GM18508 (cell line): ENCODE results near the gene CTAGE9.
"Not testable (repeated sequence)": the region's sequence is repeated elsewhere in the genome, so short reads cannot be mapped to it uniquely, and the experiment has no call there.

ENCODE experiments used
- ATAC-seq: cut with Tn5 transposase; IDR thresholded peaks from one replicate; pipeline ENCODE4 v1.9.1; 2021; ENCODE audit warnings: moderate number of reproducible peaks; ENCODE audit not compliant: insufficient read depth, unreplicated experiment

Gene CTAGE9, protein sequence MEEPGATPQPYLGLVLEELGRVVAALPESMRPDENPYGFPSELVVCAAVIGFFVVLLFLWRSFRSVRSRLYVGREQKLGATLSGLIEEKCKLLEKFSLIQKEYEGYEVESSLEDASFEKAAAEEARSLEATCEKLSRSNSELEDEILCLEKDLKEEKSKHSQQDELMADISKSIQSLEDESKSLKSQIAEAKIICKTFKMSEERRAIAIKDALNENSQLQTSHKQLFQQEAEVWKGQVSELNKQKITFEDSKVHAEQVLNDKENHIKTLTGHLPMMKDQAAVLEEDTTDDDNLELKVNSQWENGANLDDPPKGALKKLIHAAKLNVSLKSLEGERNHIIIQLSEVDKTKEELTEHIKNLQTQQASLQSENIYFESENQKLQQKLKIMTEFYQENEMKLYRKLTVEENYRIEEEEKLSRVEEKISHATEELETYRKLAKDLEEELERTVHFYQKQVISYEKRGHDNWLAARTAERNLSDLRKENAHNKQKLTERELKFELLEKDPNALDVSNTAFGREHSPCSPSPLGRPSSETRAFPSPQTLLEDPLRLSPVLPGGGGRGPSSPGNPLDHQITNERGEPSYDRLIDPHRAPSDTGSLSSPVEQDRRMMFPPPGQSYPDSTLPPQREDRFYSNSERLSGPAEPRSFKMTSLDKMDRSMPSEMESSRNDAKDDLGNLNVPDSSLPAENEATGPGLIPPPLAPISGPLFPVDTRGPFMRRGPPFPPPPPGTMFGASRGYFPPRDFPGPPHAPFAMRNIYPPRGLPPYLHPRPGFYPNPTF

DNA sequence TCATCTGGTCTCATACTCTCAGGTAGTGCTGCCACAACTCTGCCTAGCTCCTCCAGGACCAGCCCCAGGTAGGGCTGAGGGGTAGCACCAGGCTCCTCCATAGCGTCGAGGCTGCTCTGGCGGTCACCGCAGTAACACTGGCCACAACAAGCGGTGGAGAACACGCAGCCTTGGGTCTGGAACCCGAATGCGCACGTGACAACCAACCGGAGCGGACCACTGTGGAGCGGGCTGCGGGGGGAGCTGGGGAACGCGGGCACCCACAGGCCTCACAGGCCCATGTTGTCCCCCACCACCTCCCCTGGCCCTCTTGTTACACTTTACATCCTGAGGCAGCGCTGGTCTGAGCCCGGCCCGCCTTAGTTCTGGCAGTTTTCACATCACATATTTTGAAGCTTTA, at the start of gene CTAGE9:
TSS of gene CTAGE9 (minus strand) at position 101 of the 400 bp plus-strand sequence. CDS start at position 101, 0 bp downstream.
- not testable (repeated sequence) for ATAC-seq

DNA sequence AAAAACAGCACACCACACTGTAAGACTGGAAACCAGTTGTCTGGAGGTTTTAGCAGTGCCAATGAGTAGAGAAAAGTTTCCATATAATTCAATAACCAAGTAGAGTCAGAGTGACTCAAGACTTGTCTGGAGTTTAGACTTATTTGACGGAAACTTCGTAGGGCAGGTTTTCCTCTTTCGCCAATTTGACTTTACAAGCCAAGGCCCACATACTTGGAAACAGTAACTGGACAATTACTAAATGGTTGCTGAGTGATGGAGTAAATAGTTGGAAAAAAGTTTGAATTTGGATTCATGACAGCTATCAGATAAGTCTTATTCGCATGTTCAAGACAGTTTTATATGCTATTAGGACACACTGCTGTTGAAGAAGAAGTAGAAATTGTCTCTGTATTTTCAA, 48.1 kb upstream of the CTAGE9 start:
- ATAC-seq, result no peak

DNA sequence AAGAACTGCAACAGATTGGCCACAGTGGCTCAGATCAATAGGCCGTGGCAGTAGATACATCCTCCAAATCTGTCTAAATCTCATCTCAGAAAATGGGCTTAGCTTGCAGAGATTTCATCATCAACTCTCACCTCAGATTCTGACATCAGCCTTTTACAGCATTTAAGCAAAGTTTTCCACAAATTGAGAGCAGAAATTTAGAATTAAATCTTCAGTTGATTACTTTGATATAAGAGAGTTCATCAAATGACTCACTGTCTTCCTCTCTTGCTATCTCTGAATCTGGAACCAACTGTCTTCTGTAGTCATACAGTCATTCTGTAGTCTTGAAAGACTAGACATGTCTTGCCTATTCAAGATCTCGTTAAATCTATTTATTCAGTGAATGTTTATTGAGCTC, 45.2 kb upstream of the CTAGE9 start:
- ATAC-seq, result no peak

DNA sequence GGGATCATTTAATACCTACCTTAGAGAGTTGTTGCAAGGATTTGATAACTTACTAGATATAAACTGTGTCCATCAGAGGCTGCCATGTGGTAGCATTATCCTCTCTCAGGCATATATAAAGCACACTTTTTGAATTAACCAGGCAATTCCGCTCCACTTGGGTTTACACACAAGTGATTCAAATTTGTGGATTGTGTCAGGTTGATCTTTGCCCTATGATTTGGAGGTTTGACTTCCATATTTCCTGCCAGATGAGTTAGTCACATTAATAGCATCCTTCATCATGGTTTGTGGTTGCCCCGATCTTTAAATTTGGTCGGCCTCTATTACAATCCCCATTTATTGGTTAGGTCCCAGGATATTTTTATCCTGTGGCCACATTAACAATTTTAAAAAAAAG, 44.8 kb upstream of the CTAGE9 start:
- ATAC-seq, result no peak

DNA sequence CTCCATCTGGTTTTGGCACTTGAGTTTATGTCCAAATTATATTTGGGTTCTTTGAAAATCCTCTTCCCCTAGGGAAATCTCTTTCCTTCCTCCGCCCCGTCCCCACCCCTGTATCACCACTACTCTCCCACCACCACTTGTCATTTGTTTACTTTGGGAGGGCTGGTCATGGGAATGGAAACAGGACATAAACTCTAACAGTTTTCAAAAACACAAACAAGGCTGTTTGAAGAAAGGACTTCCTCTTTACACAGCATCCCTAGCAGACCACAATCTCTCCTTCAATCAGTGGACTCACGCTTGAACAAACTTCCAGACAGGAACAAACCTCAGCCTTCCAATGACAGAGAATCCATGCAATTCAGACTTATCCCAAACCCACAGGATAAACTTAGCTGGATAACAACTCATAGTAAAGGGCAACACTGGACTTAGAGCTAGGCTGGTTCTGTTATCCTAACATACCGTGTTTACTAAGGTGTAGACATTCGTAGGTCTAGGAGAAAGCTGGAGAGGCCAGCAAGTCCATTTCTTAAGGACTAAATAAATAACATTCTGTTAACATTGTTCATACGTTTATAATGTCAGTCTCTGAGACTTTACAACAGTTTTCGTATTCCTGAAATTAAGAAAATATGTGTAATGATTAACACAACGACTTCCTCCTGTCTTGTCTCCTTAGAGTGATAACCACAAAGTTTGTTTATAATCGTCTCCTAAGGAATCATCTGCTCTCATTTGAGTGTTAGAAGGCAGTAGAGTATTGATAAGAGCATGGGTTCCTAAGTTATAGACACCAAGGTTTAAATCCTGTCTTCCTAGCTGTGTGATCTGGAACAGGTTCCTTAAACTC, 44.1 kb upstream of the CTAGE9 start:
- ATAC-seq, result no peak

DNA sequence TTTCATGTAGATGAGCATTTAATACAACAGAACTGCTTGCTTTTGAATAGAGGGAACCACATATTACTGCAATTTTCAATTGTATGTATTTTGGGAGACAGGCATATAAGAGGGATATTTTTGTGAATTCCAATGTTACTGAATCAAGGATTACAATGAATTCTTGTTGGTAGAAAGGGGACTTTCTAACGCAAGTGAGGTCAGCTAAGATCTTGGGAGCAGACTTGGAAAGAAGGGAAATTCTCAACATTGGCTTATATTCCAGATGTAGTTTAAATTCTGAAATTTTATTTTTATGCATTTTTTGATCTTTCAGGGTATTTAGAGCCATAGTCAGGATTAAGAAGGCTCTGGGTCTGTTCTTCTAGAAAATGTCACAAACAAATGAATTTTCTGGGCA, 43.3 kb upstream of the CTAGE9 start:
- ATAC-seq, result no peak

DNA sequence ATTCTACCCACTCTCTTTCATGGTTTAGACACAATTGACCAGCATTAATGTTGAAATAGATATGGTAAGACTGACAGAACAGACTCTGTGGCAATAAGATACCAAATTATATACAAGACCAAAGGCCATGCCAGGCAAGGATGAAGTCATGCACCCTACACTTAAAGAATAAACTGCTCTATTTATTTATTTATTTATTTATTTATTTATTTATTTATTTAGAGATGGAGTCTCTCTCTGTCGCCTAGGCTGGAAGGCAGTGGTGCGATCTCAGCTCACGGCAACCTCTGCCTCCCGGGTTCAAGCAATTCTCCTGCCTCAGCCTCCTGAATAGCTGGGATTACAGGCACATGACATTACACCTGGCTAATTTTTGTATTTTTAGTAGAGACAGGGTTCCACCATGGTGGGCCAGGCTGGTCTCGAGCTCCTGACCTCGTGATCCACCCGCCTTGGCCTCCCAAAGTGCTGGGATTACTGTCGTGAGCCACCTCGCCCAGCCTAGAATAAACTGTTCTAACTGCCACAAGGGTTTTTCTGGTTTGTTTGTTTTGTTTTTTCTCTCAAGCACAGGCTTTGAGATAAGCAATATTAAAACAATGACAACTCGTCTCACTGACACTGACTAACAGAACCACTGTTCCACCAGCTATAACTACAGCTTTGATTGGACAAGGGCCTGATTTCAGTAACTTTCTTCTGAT, 40.3 kb upstream of the CTAGE9 start:
- ATAC-seq, result not testable (repeated sequence)

DNA sequence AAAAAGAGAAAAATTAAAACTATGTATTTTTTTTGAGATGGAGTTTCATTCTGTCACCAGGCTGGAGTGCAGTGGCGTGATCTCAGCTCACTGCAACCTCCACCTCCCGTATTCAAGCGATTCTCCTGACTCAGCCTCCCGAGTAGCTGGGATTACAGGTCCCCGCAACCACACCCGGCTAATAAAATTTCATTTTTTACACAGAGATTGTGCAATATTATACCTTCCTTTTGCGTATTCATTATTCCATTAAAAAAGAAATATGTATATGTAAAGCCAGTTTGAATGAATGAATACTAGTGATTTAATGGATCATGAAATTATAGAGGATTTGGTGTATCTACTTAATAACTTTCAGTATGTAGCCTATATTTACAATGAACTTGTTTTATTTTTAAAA, 38.2 kb upstream of the CTAGE9 start:
- ATAC-seq, result no peak

DNA sequence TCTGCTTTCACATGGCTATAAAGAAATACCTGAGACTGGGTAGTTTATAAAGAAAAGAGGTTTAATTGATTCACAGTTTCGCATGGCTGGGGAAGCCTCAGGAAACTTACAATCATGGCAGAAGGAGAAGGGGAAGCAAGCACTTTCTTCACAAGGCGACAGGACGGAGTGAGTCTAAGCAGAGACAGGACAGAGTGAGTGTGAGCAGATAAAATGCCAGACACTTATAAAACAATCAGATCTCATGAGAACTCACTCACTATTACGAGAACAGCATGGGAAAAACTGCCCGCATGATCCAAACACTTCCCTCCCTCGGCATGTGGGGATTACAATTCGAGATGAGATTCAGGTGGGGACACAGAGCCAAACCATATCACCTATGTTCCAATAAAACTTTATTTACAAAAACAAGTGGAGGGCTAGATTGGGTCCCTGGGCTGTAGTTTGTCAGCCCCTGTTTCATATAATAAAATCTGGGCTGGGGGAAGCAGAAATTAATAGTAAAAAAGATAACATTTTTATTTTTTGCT, 37.1 kb upstream of the CTAGE9 start:
- ATAC-seq, result no peak

DNA sequence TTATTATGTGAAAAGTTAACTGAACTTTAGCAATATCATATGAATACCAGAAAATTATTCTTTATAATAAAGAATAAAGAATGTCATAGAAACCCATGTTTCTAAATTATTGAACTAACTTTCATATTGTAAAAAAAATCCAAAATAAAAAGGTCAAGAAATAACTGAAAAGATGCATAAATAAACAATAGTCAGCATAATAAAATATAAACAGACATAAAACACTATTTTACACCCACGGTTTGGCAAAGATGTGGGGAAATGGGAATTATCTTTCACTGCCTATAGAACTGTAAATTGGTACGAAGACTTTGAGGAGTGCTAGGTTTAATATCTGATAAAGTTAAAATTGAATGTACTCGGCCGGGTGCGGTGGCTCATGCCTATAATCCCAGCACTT, 34.7 kb upstream of the CTAGE9 start:
- ATAC-seq, result no peak

DNA sequence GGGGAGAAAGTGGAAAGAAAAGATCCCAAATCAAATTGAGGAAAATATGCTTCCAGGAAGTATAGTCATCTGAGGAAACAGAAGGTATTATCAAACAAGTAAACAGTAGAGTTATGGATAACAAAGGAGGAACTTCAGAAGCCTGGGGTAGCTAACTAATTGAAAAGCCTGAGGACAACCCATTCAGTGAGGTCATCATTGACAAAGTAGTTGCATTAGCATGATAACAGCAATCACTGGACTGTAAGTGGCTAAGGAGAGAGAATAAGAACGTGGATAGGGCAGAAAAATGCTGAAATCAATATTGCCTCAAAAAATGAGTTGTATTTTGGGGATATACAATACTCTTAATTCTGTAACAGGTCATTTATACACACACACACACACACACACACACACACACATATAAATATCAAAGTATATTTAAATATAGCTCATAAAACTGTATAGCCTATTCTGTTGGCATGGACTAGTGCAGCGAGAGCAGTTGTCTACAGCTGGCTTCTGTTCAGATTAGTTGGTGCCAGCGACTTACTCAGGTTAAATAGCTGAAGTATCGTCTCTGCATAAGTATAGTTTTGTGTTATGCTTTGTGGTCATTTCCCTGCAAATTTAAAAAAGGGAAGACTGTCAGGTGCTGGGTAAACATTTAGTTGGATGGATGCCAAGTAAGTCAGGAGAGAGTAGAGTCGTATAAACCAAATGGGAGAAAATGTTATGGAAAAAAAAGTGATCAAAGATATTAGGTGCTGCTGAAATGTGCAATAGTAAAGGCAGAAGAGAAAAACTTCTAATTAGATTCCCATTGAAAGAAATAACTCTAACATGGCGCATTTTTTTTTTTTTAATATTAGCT, 33.8 kb upstream of the CTAGE9 start:
- no peak for ATAC-seq

DNA sequence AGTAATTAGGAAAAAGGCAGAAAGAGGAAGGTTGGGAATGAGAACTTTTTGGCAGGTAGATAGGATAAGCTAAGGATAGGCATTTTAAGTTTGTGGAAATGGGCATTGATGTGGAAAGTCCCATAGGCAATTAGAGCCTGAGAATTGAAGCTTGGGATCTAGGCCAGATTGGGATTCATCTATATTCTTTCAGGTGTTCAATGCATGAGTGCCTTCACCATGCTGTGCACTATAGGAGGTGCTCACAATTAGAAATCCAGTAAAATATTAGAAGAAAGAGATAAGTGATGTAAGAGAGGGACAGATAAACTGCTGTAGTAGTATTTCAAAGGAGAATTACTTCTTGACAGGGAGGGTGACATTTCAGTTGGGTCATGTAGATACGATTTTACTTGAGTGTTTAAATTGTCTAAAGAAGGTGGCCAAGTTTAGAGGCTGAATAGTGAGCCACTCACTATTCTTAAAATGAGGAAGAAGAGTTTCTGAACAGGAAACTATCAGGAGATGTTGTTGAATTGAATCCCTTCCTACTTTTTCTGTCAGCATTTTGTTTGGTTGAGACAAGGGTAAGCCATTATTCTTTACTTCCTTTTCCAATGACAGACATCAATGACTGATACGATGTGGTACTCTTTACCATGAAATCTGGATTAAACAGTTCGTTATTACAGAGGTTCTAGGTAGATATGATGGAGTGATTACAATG, 31.0 kb upstream of the CTAGE9 start:
- ATAC-seq, result no peak

DNA sequence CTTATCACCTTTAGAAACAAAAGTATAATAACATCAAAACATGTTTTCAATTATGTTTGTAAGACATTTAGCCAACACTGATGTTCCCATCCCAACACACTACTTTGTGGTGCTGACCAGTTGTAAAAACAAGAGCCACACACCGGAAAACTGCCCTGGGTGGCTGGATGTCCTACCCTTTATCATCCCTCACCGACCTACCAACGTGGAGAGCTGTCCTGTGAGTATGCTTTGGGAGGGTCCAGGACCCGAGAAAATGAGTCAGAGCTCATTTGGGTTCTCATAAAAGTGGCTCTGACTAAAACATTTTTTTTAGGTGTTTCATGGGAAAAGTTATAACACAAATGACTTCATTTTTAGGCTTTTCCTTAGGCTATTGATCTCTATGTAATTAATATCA, 29.3 kb upstream of the CTAGE9 start:
- no peak for ATAC-seq

DNA sequence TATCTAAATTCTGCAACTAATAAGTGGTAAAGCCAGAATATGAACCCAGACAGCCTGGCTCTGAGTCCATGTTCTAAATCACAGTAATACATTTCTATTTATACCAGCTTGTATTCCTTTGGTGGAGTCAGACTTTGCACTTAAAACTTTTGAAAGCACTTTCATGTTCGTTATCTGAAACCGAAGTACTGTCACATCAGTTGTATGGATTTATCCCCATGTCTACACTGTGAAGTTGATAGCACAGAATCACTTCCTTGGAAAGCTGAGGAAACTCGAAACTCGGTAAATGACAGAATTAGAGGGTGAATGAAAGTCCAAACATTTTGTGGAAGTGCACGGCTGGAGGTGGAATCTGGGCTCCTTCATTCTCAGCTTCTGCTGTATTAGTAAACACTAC, 28.3 kb upstream of the CTAGE9 start:
- ATAC-seq, result no peak

DNA sequence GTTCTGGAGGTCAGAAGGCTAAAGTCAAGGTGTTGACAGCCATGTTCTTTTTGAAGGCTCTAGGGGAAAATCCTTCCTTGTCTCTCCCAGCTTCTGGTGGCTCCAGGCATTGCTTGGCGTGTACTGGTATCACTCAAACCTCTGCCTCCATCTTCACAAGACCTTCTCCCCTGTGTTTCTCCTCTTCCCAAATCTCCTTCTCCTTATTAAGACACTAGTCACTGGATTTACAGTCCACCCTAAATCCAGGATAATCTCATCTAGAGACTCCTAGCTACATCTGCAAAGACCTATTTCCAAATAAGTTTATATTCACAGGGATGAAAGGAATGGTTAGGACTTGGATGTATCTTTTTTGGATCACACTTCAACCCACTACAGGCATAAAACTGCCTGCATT, 26.0 kb upstream of the CTAGE9 start:
- ATAC-seq, result no peak

DNA sequence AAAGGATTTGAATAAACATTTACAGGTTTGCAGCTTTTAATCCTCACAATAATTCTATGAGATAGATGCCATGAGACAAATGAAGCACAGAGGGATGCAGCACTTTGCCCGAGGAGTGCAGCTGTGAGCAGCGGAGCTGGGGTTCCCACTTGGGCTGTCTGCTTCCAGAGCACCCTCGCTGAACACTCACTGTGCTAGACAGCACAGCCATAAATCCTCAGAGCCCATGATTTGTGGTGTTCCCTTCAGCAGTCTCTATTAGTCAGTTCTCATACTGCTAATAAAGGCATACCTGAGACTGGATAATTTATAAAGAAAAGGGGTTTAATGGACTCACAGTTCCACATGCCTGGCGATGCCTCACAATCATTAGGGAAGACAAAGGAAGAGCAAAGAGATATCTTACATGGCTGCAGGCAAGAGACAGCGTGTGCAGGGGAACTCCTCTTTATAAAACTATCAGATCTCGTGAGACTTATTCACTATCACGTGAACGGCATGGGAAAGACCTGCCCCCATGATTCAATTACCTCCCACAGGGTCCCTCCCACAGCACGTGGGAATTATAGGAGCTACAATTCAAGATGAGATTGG, 25.3 kb upstream of the CTAGE9 start:
- no peak for ATAC-seq

DNA sequence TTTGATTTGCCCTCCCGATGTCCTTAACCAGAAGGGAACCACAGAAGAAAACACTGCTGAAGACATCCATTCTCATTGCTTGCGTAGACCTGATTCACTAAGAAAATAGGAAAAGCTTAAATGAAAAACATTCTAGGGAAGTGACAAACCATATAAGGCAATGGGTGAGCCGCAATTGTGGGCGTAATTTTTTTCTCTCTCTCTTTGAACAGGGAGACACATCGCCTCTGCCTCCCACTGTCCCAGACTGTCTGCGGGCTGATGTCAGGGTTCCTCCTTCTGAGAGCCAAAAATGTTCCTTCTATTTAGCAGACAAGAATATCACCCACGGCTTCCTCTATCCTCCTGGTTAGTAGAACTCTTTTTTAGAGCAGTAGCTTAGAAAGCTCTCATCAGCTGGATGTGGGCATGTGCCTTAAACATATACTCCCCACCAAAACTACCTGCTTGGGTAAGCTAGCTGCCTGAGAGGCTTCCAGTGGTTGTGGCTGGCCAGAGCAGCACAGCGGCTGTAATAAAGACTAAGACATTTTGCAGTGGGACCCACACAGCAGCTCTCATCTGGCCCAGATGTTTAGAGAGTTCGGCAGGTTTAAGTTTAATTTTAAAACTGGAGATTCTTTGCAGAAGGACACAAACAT, 22.7 kb upstream of the CTAGE9 start:
- ATAC-seq, result no peak

DNA sequence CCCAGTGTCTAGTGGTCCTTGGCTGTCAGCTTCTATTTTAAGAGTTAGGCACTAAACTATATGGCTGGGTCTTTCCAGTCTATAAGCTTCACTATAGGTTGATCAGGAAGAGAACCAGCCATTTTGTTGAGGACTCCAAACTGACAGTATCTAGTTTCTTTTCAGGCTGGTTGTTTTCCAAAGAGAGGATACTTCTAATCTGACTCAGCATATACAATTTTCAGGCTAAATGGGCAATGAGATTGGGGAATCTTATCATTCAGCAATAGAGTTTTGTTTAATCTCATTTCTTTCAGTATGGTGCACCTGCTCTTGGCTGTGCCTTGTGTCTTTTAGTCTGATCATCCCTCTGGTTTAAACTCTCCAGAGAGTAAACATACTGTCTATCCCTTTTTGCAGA, 20.4 kb upstream of the CTAGE9 start:
- ATAC-seq, result no peak
